Transverse colon (tissue), 4 donors: ENCODE results near the gene VIP. TPM values are rescaled to one million over a fixed set of nuclear protein-coding genes. Genes with fewer than 3 reads are reported as not detected.

Experiments
- DNase-seq: peaks from one replicate; pipeline ENCODE4 v3.0.0-alpha.2; 2019
- H3K27ac ChIP-seq, 4 donors: fragments of 200-600 bp; sonication (generic); 2 replicates each; pipeline ENCODE4 v1.5.1; 2016 to 2018; ENCODE audit warnings: inconsistent platforms in 4 of 4
- H3K27me3 ChIP-seq: fragments of 200-600 bp; sonication (generic); 2 replicates; pipeline ENCODE4 v1.5.1; 2017; ENCODE audit warnings: inconsistent platforms
- H3K36me3 ChIP-seq, 4 donors: fragments of 200-600 bp; sonication (generic); 2 replicates each; pipeline ENCODE4 v1.5.1; 2017 to 2019; ENCODE audit warnings: inconsistent platforms in 4 of 4
- H3K4me1 ChIP-seq, 4 donors: fragments of 200-600 bp; sonication (generic); 2 replicates each; pipeline ENCODE4 v1.5.1; 2017 to 2020; ENCODE audit warnings: inconsistent platforms in 4 of 4
- H3K4me3 ChIP-seq, 4 donors: fragments of 200-600 bp; sonication (generic); 1 replicate in 1 of 4; 2 replicates in 3 of 4; pipeline versions ENCODE4 v1.5.1 to v1.6.1; 2017 to 2019; ENCODE audit warnings: inconsistent platforms in 4 of 4
- H3K9me3 ChIP-seq, 2 donors: fragments of 200-600 bp; sonication (generic); 2 replicates each; pipeline ENCODE4 v1.5.1; 2017 to 2019; ENCODE audit warnings: inconsistent platforms in 2 of 2
- CTCF ChIP-seq, 5 experiments: fragments of 200-600 bp in 3 of 5; fragments of 450-650 bp in 2 of 5; sonication (generic) in 3 of 5; IDR thresholded peaks; 1 replicate in 2 of 5; 2 replicates in 3 of 5; pipeline ENCODE4 v1.5.1; 2016 to 2017; ENCODE audit warnings: antibody characterized with exemption in 5 of 5, inconsistent platforms in 3 of 5, mild to moderate bottlenecking in 2 of 5, moderate library complexity in 1 of 5
- EP300 ChIP-seq: sonication (generic); formaldehyde crosslinking; IDR thresholded peaks from one replicate; pipeline ENCODE4 v1.6.1; 2017; ENCODE audit warnings: antibody characterized with exemption, low read depth
- POLR2A ChIP-seq: fragments of 450-650 bp; IDR thresholded peaks from one replicate; pipeline ENCODE4 v1.6.1; 2016; ENCODE audit warnings: antibody characterized with exemption, mild to moderate bottlenecking, moderate library complexity
- POLR2AphosphoS5 ChIP-seq, 3 donors: sonication (generic); formaldehyde crosslinking; IDR thresholded peaks; one replicate each; pipeline ENCODE4 v1.6.1; 2016; ENCODE audit warnings: antibody characterized with exemption in 3 of 3
- WGBS, 2 donors: methylation state at CpG; one replicate each; pipeline ENCODE4 v1.1.5; 2018; ENCODE audit warnings: low coverage in 1 of 2; 5-methylcytosine and 5-hydroxymethylcytosine counted together
- in situ Hi-C, 4 donors: fragments of 200-750 bp; cut with MboI; loops; one replicate each; pipeline versions ENCODE4 v1.15.0 to v1.15.1; 2017; ENCODE audit warnings: low sequenced_read_pairs in 3 of 4, low pct_ligation_motif_present in 1 of 4, low pct_unique_long_range_greater_than_20kb in 1 of 4
- intact Hi-C: fragments of 100-400 bp; cut with DNase I; formaldehyde crosslinking; loops from one replicate; pipeline ENCODE4 v1.15.1; 2023; ENCODE audit warnings: low total_unique reads
- total RNA-seq, 4 donors: library from RNA; depleted of rRNA; stranded (reverse); fragments of >200 nt; gene quantifications; one replicate each; pipeline ENCODE4 v1.1.0, GENCODE V29; 2016

The VIP gene
- total RNA-seq, 4 donors from 2014 or later = 12.8 to 24.1 (median 19.6) TPM

GRCh38 chr6:152745509-152746171, 5.0 kb upstream of the VIP start:
- Histone ChIP-seq H3K27me3 (no peaks in the 10 kb centered on the region), H3K4me1 (no peaks in the 10 kb centered on the region), H3K9me3 (no peaks in the 10 kb centered on the region), H3K27ac (no peak overlapping the region), H3K4me3 (no peak overlapping the region), H3K36me3 (no peaks in the 10 kb centered on the region)
- DNase-seq = no peak
- TF ChIP-seq POLR2A = no peak
- TF ChIP-seq CTCF (IDR thresholded peaks at IDR 0.05) = no peak
- no peak for TF ChIP-seq POLR2AphosphoS5 (IDR thresholded peaks at IDR 0.05)
- no peak for TF ChIP-seq EP300
- intact Hi-C loops = no loop called here
- in situ Hi-C loops = no loop called here
- WGBS, 2 donors = 86% methylated on average over 4 of the region's 4 CpGs; no CpG with 5 or more reads in 1 of the 2 donors

GRCh38 chr6:152746172-152746553, 4.4 kb upstream of the VIP start:
- in situ Hi-C loops = no loop called here
- 83% methylated on average over 2 of the region's 2 CpGs; no CpG with 5 or more reads in 1 of the 2 donors for WGBS, 2 donors
- no peaks in the 10 kb centered on the region for H3K27me3 ChIP-seq

GRCh38 chr6:152748843-152749242, 1.8 kb upstream of the VIP start:
- no peaks in the 10 kb centered on the region for H3K4me1 ChIP-seq
- no peaks in the 10 kb centered on the region for H3K27me3 ChIP-seq
- in situ Hi-C loops (no loop called here), intact Hi-C loops (no loop called here)
- DNase-seq = no peak
- H3K9me3 ChIP-seq = no peaks in the 10 kb centered on the region
- no peak for TF ChIP-seq POLR2A
- TF ChIP-seq CTCF (IDR thresholded peaks at IDR 0.05) = peak in 1 of 5 experiments; percentile 11
- no peak overlapping the region for H3K27ac ChIP-seq
- H3K4me3 ChIP-seq = no peak overlapping the region
- no peaks in the 10 kb centered on the region for H3K36me3 ChIP-seq
- WGBS, 2 donors = 20 to 33% methylated on average over 1 of the region's 1 CpG

More at GRCh38 chr6:152746172-152746553, 4.4 kb upstream of the VIP start:
- H3K27ac ChIP-seq = no peak overlapping the region
- intact Hi-C loops = no loop called here
- H3K36me3 ChIP-seq = no peaks in the 10 kb centered on the region
- H3K4me1 ChIP-seq = no peaks in the 10 kb centered on the region
- no peak for DNase-seq
- H3K9me3 ChIP-seq = no peaks in the 10 kb centered on the region
- no peak for TF ChIP-seq POLR2A
- TF ChIP-seq POLR2AphosphoS5 (IDR thresholded peaks at IDR 0.05) = no peak
- TF ChIP-seq EP300 = no peak
- no peak for TF ChIP-seq CTCF (IDR thresholded peaks at IDR 0.05)
- H3K4me3 ChIP-seq = no peak overlapping the region

- Histone ChIP-seq H3K27ac (no peak overlapping the region), H3K36me3 (no peaks in the 10 kb centered on the region), H3K4me3 (no peak overlapping the region), H3K4me1 (no peaks in the 10 kb centered on the region), H3K27me3 (no peaks in the 10 kb centered on the region), H3K9me3 (no peaks in the 10 kb centered on the region)
- no peak for TF ChIP-seq EP300
- WGBS, 2 donors = 53 to 63% methylated on average over 1 of the region's 1 CpG
- no peak for DNase-seq
- in situ Hi-C loops (no loop called here), intact Hi-C loops (no loop called here)
Measured at GRCh38 chr6:152749336-152749735, 1.3 kb upstream of the VIP start.

GRCh38 chr6:152765331-152765730, 14.7 kb downstream of the VIP start:
- H3K4me3 ChIP-seq = no peak overlapping the region
- no peak overlapping the region for H3K27ac ChIP-seq
- H3K4me1 ChIP-seq = no peaks in the 10 kb centered on the region
- no peaks in the 10 kb centered on the region for H3K9me3 ChIP-seq
- H3K27me3 ChIP-seq = no peaks in the 10 kb centered on the region
- TF ChIP-seq POLR2A (no peak), EP300 (no peak), CTCF (IDR thresholded peaks at IDR 0.05) (no peak)
- intact Hi-C loops (no loop called here), in situ Hi-C loops (no loop called here)
- H3K36me3 ChIP-seq = no peaks in the 10 kb centered on the region
- no peak for DNase-seq
- 69 to 79% methylated on average over 2 to 3 of the region's 3 CpGs for WGBS, 2 donors
